Gastroesophageal sphincter (tissue), 4 donors: ENCODE results near the gene SNCB. TPM values are rescaled to one million over a fixed set of nuclear protein-coding genes. Genes with fewer than 3 reads are reported as not detected.
A peak's percentile ranks its signal among the peaks of the same experiment; 100 is the strongest.

Experiments
- ATAC-seq: fragments of 150-250 bp; one replicate; pipeline ENCODE4 v1.9.1; 2016; ENCODE audit warnings: mild to moderate bottlenecking, moderate library complexity
- H3K27ac ChIP-seq, 4 donors: fragments of 200-600 bp; sonication (generic) in 3 of 4; 1 replicate in 3 of 4; 2 replicates in 1 of 4; pipeline ENCODE4 v1.5.1; 2016 to 2019
- H3K27me3 ChIP-seq: fragments of 200-600 bp; sonication (generic); one replicate; pipeline ENCODE4 v1.5.1; 2019
- H3K36me3 ChIP-seq, 2 donors: fragments of 200-600 bp; sonication (generic); one replicate each; pipeline ENCODE4 v1.5.1; 2019; ENCODE audit warnings: control low read depth in 1 of 2
- H3K4me1 ChIP-seq, 3 donors: fragments of 200-600 bp; sonication (generic); 1 replicate in 2 of 3; 2 replicates in 1 of 3; pipeline ENCODE4 v1.5.1; 2016 to 2019; ENCODE audit warnings: control low read depth in 2 of 3
- H3K4me3 ChIP-seq, 2 donors: fragments of 200-600 bp; sonication (generic); one replicate each; pipeline ENCODE4 v1.5.1; 2019; ENCODE audit warnings: mild to moderate bottlenecking in 1 of 2, moderate library complexity in 1 of 2
- H3K9me3 ChIP-seq, 3 donors: fragments of 200-600 bp; sonication (generic); one replicate each; pipeline ENCODE4 v1.5.1; 2017 to 2019; ENCODE audit warnings: control low read depth in 2 of 3
- CTCF ChIP-seq, 4 experiments: fragments of 200-600 bp in 2 of 4; fragments of 450-650 bp in 2 of 4; sonication (generic) in 1 of 4; IDR thresholded peaks; one replicate each; pipeline ENCODE4 v1.5.1; 2017 to 2019; ENCODE audit warnings: antibody characterized with exemption in 4 of 4, mild to moderate bottlenecking in 2 of 4, moderate library complexity in 2 of 4
- EP300 ChIP-seq: sonication (generic); formaldehyde crosslinking; IDR thresholded peaks from one replicate; pipeline ENCODE4 v1.6.1; 2017; ENCODE audit warnings: antibody characterized with exemption, mild to moderate bottlenecking
- POLR2AphosphoS5 ChIP-seq: sonication (generic); formaldehyde crosslinking; IDR thresholded peaks from one replicate; pipeline ENCODE4 v1.6.1; 2017; ENCODE audit warnings: antibody characterized with exemption
- WGBS, 2 donors: methylation state at CpG; one replicate each; pipeline ENCODE4 v1.1.5; 2018; ENCODE audit warnings: low coverage in 1 of 2; 5-methylcytosine and 5-hydroxymethylcytosine counted together
- small RNA-seq, 4 donors: library from RNA; depleted of rRNA; stranded (forward); fragments of <200 nt; gene quantifications; one replicate each; pipeline ENCODE3, GENCODE V24; 2016
- total RNA-seq, 4 donors: library from RNA; depleted of rRNA; stranded (reverse); fragments of >200 nt; gene quantifications; one replicate each; pipeline ENCODE4 v1.1.0, GENCODE V29; 2016

Gene SNCB
- total RNA-seq, 4 donors from 2014 or later = not detected

DNA sequence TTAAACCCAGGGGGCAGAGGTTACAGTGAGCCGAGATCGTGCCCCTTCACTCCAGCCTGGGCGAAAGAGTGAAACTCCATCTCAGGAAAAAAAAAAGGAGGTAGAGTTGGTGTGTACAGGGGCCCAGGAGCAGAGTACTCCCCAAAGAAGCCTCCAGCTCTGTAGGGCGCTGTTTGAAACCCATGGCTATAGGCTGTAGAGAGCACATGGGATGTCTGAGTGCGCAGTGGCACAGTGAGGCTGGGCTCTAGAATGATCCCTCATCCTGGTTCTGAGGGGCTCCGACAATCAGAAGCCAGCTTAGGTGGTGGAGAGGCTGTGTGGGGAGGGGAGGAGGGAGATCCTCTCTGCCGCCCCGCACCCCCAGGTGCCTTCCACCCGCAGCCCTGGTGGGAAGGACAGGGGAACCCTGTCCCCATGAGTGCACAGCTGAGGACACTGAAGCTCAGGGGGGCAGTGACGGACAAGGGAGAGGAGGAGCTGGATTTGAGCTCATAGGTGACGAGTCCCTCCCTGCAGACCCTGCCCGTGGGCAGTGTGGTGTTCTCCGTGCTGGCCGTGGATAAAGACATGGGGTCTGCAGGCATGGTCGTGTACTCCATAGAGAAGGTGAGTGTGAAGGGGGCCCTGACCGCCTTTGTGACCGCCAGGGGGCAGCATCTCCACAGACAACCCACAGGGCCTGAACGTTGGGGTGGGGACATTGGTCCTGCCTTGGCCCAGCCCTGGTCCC lies 56.6 kb downstream of the SNCB start:
- Histone ChIP-seq H3K36me3 (no peaks in the 10 kb centered on the region), H3K27ac (no peak overlapping the region), H3K4me3 (no peak overlapping the region), H3K9me3 (no peaks in the 10 kb centered on the region), H3K27me3 (peaks cover 52% of the 10 kb centered on the region), H3K4me1 (no peaks in the 10 kb centered on the region)
- ATAC-seq = peak; percentile 63
- 56 to 81% methylated on average over 5 to 6 of the region's 18 CpGs for WGBS, 2 donors
- TF ChIP-seq POLR2AphosphoS5 (no peak), CTCF (IDR thresholded peaks at IDR 0.05) (peak in 3 of 4 experiments; percentile 58 to 83 (median 64)), EP300 (no peak)

Small RNA genes lying within 50 kb of the gene (small RNA-seq; reads per million reads assigned to genes)
- 0 reads per million in 4 donors for gene MIR4281

Other genes with a start within 250 kb of the SNCB start
- 10 to 100 TPM in 3 of 4 donors, 1 to 10 TPM in 1; 9.1 to 22.3 (median 14.3) TPM for gene NOP16, start 241.9 kb downstream of the SNCB start, total RNA-seq
- gene HIGD2A, start 241.8 kb downstream of the SNCB start, total RNA-seq = 100 to 1,000 TPM in 3 of 4 donors, 10 to 100 TPM in 1; 87.1 to 190 (median 157) TPM
- gene CLTB, start 214.0 kb downstream of the SNCB start, total RNA-seq = 100 to 1,000 TPM; 222 to 285 (median 240) TPM
- 10 to 100 TPM; 25.3 to 27.7 (median 25.5) TPM for gene FAF2, start 182.1 kb downstream of the SNCB start, total RNA-seq
- gene RNF44, start 93.1 kb downstream of the SNCB start, total RNA-seq = 10 to 100 TPM in 3 of 4 donors, 1 to 10 TPM in 1; 8.9 to 15.9 (median 12.4) TPM
- under 1 TPM in 1 of 4 donors, not detected in 3; 0.15 TPM for gene CDHR2, start 81.2 kb downstream of the SNCB start, total RNA-seq
- gene GPRIN1, start 20.4 kb downstream of the SNCB start, total RNA-seq = 1 to 10 TPM in 1 of 4 donors, under 1 TPM in 3; 0.16 to 1.1 (median 0.63) TPM
- gene EIF4E1B, start 141 bp upstream of the SNCB start, total RNA-seq = not detected
- 10 to 100 TPM; 11.0 to 20.2 (median 15.4) TPM for gene TSPAN17, start 16.9 kb upstream of the SNCB start, total RNA-seq
- under 1 TPM in 1 of 4 donors, not detected in 3; 0.27 TPM for gene UNC5A, start 180.0 kb upstream of the SNCB start, total RNA-seq